Kidney epithelial cell (primary cell): ENCODE results near the gene GPR39. TPM values are rescaled to one million over a fixed set of nuclear protein-coding genes. Genes with fewer than 3 reads are reported as not detected.

Source experiments
- DNase-seq: peaks from one replicate; pipeline ENCODE4 v3.0.0-alpha.2; 2010; ENCODE audit warnings: low read depth
- H3K27me3 ChIP-seq: 2 replicates; pipeline ENCODE4 v1.6.0; 2011; ENCODE audit warnings: low read length; ENCODE audit not compliant: control insufficient read depth, insufficient read depth
- H3K36me3 ChIP-seq: 2 replicates; pipeline ENCODE4 v1.5.1; 2011; ENCODE audit warnings: low read length; ENCODE audit not compliant: control insufficient read depth, insufficient read depth
- H3K4me3 ChIP-seq: 2 replicates; pipeline ENCODE4 v1.5.1; 2011; ENCODE audit warnings: low read depth, mild to moderate bottlenecking, control low read depth, low read length
- total RNA-seq: library from RNA; depleted of rRNA; stranded (reverse); fragments of >200 nt; gene quantifications from 2 replicates; pipeline ENCODE4 v1.2.3, GENCODE V29; 2015
- TF ChIP-seq, protein P1 (sequence below): IDR thresholded peaks from 2 replicates; pipeline ENCODE4 v1.5.1; 2011; ENCODE audit warnings: mild to moderate bottlenecking, moderate library complexity, low read length, control low read depth, inconsistent platforms; ENCODE audit not compliant: insufficient read depth, poor library complexity, severe bottlenecking

GPR39 gene
- total RNA-seq, 1 donor from 2014 or later, result 5.9 TPM

DNA sequence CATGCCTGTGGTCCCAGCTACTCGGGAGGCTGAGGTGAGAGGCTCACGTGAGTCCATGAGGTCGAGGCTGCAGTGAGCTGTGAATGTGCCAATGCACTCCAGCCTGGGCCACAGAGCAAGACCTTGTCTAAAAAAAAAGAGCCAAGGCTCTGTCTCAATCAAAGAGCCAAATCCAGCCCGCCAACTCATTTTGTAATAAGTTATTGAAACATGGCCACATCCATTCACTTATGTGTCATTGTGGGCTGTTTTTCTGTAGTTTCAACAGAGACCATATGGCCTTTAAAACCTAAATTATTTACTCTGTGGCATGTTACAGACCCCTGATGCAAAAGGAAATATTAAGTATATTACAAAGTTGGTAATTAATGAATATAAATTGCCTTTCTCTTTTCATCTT, 60.8 kb downstream of the GPR39 start:
- DNase-seq, result no peak
- Histone ChIP-seq H3K27me3 (no peaks in the 10 kb centered on the region), H3K36me3 (no peaks in the 10 kb centered on the region), H3K4me3 (no peak overlapping the region)
- TF ChIP-seq, protein P1, sequence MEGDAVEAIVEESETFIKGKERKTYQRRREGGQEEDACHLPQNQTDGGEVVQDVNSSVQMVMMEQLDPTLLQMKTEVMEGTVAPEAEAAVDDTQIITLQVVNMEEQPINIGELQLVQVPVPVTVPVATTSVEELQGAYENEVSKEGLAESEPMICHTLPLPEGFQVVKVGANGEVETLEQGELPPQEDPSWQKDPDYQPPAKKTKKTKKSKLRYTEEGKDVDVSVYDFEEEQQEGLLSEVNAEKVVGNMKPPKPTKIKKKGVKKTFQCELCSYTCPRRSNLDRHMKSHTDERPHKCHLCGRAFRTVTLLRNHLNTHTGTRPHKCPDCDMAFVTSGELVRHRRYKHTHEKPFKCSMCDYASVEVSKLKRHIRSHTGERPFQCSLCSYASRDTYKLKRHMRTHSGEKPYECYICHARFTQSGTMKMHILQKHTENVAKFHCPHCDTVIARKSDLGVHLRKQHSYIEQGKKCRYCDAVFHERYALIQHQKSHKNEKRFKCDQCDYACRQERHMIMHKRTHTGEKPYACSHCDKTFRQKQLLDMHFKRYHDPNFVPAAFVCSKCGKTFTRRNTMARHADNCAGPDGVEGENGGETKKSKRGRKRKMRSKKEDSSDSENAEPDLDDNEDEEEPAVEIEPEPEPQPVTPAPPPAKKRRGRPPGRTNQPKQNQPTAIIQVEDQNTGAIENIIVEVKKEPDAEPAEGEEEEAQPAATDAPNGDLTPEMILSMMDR, result no peak

DNA sequence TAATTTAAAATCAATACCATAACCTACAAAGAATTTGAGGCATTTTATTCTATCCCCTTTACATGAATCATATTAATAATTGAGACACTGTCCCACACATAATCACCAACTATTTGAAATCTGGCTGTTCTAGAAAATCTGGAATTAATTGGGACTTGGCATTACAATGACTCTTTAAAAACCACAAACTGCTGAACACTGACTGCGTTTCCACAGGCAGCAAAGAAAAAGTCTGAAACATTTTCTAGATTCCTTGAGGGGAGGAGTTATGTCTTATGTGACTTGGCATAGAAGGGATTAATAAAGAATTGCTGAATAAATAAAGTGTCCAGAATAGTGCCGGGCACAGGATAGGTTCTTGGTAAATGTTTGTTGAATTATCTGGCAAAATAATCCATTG, 61.4 kb downstream of the GPR39 start:
- no peak for DNase-seq
- Histone ChIP-seq H3K4me3 (no peak overlapping the region), H3K27me3 (no peaks in the 10 kb centered on the region), H3K36me3 (no peaks in the 10 kb centered on the region)
- TF ChIP-seq, protein P1, result no peak

DNA sequence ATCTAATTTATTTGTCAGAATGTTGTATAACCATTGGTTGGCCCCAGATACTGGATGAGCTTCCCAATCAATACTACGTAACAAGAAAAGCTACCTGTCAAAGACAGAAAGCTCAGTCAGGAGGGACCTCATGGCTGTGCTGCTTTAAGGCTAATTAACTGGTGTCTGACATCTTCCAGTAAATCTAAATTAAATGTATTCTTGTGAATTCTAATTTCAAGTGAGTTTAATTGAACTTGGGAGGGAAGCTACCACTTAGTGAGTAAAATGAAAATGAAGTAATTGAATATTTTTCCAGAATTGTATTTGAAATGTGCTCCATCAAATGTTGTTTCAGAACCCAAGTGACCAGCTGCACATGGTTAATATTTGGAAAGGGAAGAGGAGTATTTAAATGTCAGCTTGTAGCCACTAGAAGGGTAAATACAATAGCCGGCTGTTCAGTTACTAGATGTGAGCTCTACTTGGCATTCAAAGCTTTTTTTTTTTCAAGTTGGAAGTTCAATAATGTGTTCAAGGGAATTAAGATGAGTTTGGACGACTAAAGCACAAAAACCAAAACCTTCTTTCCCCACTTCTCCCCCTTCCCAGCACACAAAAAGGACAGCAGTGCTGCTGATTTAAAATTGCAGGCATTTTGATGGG, 62.0 kb downstream of the GPR39 start:
- no peaks in the 10 kb centered on the region for H3K36me3 ChIP-seq
- TF ChIP-seq, protein P1, result no peak
- H3K4me3 ChIP-seq, result no peak overlapping the region
- no peaks in the 10 kb centered on the region for H3K27me3 ChIP-seq
- DNase-seq, result no peak

DNA sequence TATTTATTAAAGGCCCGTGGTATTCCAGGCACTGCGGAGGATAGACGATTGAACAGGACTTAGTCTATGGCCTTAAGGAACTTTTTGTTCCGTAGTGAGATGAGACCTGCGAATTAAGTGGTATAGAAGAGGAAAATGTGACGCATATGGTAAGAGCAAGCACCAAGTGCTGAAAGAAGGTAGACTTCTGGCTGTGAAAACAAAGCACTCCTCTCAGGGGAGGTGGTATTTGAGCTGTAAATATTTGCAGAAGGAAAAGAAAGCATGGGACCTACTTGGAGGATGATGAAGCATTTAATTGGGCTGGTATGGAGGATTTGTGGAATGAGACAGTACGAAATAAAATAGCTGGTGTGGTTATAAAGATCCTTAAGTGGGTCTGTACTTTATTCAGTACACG, 62.5 kb downstream of the GPR39 start:
- no peaks in the 10 kb centered on the region for H3K36me3 ChIP-seq
- no peak for DNase-seq
- no peak overlapping the region for H3K4me3 ChIP-seq
- no peaks in the 10 kb centered on the region for H3K27me3 ChIP-seq
- TF ChIP-seq, protein P1, result no peak

DNA sequence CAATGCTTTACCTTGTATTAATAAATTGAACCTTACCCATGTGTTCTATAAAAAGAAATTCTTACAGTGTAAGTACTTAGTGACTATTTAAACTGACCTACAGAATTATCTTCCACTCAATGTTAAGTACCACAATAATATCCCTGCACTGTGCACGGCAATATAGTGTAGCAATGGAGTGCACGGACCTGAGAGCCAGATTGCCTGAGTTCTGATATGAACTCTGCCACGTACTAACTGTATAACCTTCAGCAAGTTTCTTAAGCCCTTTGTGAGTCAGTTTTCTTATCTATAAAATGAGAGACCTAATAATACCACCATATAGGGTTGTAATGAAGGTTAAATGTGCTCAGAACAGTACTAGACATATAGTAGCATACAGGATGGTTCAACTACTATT, 66.2 kb downstream of the GPR39 start:
- no peaks in the 10 kb centered on the region for H3K36me3 ChIP-seq
- H3K4me3 ChIP-seq, result no peak overlapping the region
- TF ChIP-seq, protein P1, result no peak
- DNase-seq, result no peak
- no peaks in the 10 kb centered on the region for H3K27me3 ChIP-seq

DNA sequence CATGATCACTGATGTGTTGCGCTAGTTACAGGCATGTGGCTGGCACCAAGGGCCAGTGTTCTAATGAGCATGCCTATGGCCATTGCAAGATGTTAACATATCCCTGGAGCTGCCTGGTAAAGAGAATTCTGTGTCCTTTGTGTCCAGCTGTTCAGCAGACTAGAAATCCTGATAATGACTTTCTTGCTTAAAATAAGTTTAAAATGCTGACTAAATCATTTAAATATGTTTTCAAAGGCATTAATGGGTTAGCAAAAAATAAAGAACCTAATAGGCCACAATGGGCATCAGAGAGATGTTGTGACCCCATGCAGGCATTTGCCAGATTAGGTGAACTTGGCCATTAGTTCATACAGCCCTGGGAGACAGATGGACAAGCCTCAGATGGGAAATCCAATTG, 67.5 kb downstream of the GPR39 start:
- no peaks in the 10 kb centered on the region for H3K36me3 ChIP-seq
- no peak overlapping the region for H3K4me3 ChIP-seq
- TF ChIP-seq, protein P1, result no peak
- no peak for DNase-seq
- H3K27me3 ChIP-seq, result no peaks in the 10 kb centered on the region
